Fibroblast of pulmonary artery (primary cell): ENCODE results near the gene FXYD1.
"Not testable (repeated sequence)": the region's sequence is repeated elsewhere in the genome, so short reads cannot be mapped to it uniquely, and the experiment has no call there.

Source experiments
- DNase-seq: peaks from one replicate; pipeline ENCODE4 v3.0.0-alpha.2; 2010; ENCODE audit warnings: low read depth
- H3K4me3 ChIP-seq: replicated peaks from 2 replicates; pipeline ENCODE4 v1.5.1; 2011; ENCODE audit warnings: low read depth, mild to moderate bottlenecking, control low read depth, low read length, moderate library complexity
- CTCF ChIP-seq: IDR thresholded peaks from 2 replicates; pipeline ENCODE4 v1.5.1; 2011; ENCODE audit warnings: mild to moderate bottlenecking, control low read depth, low read length, inconsistent platforms; ENCODE audit errors: missing control alignments

Gene FXYD1

GRCh38 chr19:35094656-35095055 lies 44.0 kb upstream of the FXYD1 start:
- H3K4me3 ChIP-seq: no peak overlapping the region
- no peak for DNase-seq
- TF ChIP-seq CTCF: no peak

GRCh38 chr19:35095667-35096368 lies 42.8 kb upstream of the FXYD1 start:
- no peak for DNase-seq
- no peak for TF ChIP-seq CTCF
- no peak overlapping the region for H3K4me3 ChIP-seq

- TF ChIP-seq CTCF: no peak
- no peak overlapping the region for H3K4me3 ChIP-seq
Observed at GRCh38 chr19:35098413-35099049, 40.1 kb upstream of the FXYD1 start.

GRCh38 chr19:35099155-35099896 lies 39.3 kb upstream of the FXYD1 start:
- DNase-seq: no peak
- no peak overlapping the region for H3K4me3 ChIP-seq
- no peak for TF ChIP-seq CTCF

More at GRCh38 chr19:35098413-35099049, 40.1 kb upstream of the FXYD1 start:
- no peak for DNase-seq

GRCh38 chr19:35099897-35100275 lies 38.7 kb upstream of the FXYD1 start:
- TF ChIP-seq CTCF: no peak
- H3K4me3 ChIP-seq: no peak overlapping the region
- no peak for DNase-seq

GRCh38 chr19:35100588-35101533 lies 37.8 kb upstream of the FXYD1 start:
- no peak for TF ChIP-seq CTCF
- no peak for DNase-seq
- H3K4me3 ChIP-seq: no peak overlapping the region

GRCh38 chr19:35101949-35102348 lies 36.7 kb upstream of the FXYD1 start:
- not testable (repeated sequence) for H3K4me3 ChIP-seq, DNase-seq

GRCh38 chr19:35103614-35104013 lies 35.0 kb upstream of the FXYD1 start:
- DNase-seq, H3K4me3 ChIP-seq: not testable (repeated sequence)
